Neural cell (in vitro differentiated cells): ENCODE data around the gene TNFSF9.

ENCODE experiments used
- EP300 ChIP-seq: fragments of 450-650 bp; conservative IDR thresholded peaks from 2 replicates; pipeline ENCODE4 v1.6.1; 2014; ENCODE audit warnings: antibody characterized with exemption, mild to moderate bottlenecking, moderate library complexity; ENCODE audit not compliant: poor library complexity, severe bottlenecking
- RAD21 ChIP-seq: fragments of 450-650 bp; conservative IDR thresholded peaks from 2 replicates; pipeline ENCODE4 v1.6.1; 2014; ENCODE audit warnings: antibody characterized with exemption, mild to moderate bottlenecking, moderate library complexity
- TF ChIP-seq, protein P1 (sequence below): IDR thresholded peaks from 2 replicates; pipeline ENCODE4 v1.6.1; 2012; ENCODE audit warnings: borderline replicate concordance
- TF ChIP-seq, protein P2 (sequence below): fragments of 450-650 bp; IDR thresholded peaks from 2 replicates; pipeline ENCODE4 v1.5.1; 2014; ENCODE audit warnings: antibody characterized with exemption, mild to moderate bottlenecking, moderate library complexity; ENCODE audit not compliant: poor library complexity, severe bottlenecking

DNA sequence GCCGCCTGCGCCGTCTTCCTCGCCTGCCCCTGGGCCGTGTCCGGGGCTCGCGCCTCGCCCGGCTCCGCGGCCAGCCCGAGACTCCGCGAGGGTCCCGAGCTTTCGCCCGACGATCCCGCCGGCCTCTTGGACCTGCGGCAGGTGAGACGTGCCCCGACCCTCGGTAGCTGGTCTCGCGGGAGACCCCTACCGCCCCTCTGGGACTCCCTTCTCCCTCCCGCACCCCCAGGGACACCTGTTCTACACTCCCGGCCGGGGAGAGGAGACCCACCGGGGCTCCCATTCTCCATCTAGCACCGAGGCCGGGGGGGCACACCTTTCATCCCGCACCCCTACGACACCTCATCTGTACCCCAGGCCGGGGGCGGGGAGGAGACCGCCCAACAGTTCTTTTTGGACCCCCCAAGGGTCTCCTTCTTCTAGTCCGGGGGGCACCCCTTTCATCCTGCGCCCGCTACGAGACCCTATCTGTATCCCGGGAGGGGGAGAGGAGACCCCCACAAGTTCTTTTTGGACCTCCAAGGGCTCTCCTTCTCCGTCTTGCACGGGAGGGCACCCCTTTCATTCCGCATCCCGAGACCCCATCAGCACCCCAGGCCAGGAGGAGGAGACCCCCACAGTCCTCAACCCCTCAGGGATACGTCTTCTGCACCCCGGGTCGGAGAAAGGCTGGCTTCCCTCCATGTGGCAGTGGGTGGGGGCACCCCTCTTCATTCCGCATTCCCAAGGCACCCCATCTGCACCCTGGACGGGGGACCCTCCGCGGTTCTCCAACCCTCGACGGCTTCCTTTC lies 533 bp downstream of the TNFSF9 start:
- TF ChIP-seq, protein P1, sequence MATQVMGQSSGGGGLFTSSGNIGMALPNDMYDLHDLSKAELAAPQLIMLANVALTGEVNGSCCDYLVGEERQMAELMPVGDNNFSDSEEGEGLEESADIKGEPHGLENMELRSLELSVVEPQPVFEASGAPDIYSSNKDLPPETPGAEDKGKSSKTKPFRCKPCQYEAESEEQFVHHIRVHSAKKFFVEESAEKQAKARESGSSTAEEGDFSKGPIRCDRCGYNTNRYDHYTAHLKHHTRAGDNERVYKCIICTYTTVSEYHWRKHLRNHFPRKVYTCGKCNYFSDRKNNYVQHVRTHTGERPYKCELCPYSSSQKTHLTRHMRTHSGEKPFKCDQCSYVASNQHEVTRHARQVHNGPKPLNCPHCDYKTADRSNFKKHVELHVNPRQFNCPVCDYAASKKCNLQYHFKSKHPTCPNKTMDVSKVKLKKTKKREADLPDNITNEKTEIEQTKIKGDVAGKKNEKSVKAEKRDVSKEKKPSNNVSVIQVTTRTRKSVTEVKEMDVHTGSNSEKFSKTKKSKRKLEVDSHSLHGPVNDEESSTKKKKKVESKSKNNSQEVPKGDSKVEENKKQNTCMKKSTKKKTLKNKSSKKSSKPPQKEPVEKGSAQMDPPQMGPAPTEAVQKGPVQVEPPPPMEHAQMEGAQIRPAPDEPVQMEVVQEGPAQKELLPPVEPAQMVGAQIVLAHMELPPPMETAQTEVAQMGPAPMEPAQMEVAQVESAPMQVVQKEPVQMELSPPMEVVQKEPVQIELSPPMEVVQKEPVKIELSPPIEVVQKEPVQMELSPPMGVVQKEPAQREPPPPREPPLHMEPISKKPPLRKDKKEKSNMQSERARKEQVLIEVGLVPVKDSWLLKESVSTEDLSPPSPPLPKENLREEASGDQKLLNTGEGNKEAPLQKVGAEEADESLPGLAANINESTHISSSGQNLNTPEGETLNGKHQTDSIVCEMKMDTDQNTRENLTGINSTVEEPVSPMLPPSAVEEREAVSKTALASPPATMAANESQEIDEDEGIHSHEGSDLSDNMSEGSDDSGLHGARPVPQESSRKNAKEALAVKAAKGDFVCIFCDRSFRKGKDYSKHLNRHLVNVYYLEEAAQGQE = no peak
- TF ChIP-seq, protein P2, sequence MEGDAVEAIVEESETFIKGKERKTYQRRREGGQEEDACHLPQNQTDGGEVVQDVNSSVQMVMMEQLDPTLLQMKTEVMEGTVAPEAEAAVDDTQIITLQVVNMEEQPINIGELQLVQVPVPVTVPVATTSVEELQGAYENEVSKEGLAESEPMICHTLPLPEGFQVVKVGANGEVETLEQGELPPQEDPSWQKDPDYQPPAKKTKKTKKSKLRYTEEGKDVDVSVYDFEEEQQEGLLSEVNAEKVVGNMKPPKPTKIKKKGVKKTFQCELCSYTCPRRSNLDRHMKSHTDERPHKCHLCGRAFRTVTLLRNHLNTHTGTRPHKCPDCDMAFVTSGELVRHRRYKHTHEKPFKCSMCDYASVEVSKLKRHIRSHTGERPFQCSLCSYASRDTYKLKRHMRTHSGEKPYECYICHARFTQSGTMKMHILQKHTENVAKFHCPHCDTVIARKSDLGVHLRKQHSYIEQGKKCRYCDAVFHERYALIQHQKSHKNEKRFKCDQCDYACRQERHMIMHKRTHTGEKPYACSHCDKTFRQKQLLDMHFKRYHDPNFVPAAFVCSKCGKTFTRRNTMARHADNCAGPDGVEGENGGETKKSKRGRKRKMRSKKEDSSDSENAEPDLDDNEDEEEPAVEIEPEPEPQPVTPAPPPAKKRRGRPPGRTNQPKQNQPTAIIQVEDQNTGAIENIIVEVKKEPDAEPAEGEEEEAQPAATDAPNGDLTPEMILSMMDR = no peak
- TF ChIP-seq EP300 (no peak), RAD21 (no peak)
